Epithelial cell of proximal tubule (primary cell): Measurements from ENCODE around the gene SHLD2. TPM values are rescaled to one million over a fixed set of nuclear protein-coding genes. Genes with fewer than 3 reads are reported as not detected.
"Not testable (repeated sequence)": the region's sequence is repeated elsewhere in the genome, so short reads cannot be mapped to it uniquely, and the experiment has no call there.

Experiments used
- DNase-seq: peaks from one replicate; pipeline ENCODE4 v3.0.0-alpha.2; 2011; ENCODE audit warnings: low read depth
- H3K4me3 ChIP-seq: 2 replicates; pipeline ENCODE4 v1.5.1; 2011; ENCODE audit warnings: low read depth, mild to moderate bottlenecking, low read length
- CTCF ChIP-seq: conservative IDR thresholded peaks from 2 replicates; pipeline ENCODE4 v1.5.1; 2012; ENCODE audit warnings: low read depth, mild to moderate bottlenecking, low read length
- total RNA-seq: library from RNA; depleted of rRNA; stranded (reverse); fragments of >200 nt; gene quantifications from 2 replicates; pipeline ENCODE4 v1.2.3, GENCODE V29; 2015

SHLD2 gene
- total RNA-seq, 1 donor from 2014 or later: 14.3 TPM

GRCh38 chr10:87092376-87092860 is 2.6 kb upstream of the SHLD2 start:
- no peak for TF ChIP-seq CTCF
- no peak for DNase-seq
- peak overlapping the region; percentile 67 for H3K4me3 ChIP-seq

GRCh38 chr10:87092861-87093631 is 2.0 kb upstream of the SHLD2 start:
- no peak for TF ChIP-seq CTCF
- peak; percentile 59 for DNase-seq
- peak overlapping the region; percentile 67 for H3K4me3 ChIP-seq

GRCh38 chr10:87093632-87094372 is 1.2 kb upstream of the SHLD2 start:
- no peak for TF ChIP-seq CTCF
- peak overlapping the region; percentile 67 for H3K4me3 ChIP-seq
- no peak for DNase-seq

GRCh38 chr10:87095236-87095945 is 385 bp downstream of the SHLD2 start:
- H3K4me3 ChIP-seq: peak overlapping the region; percentile 69
- no peak for DNase-seq
- TF ChIP-seq CTCF: no peak

GRCh38 chr10:87101996-87102395 is 7.0 kb downstream of the SHLD2 start:
- DNase-seq: no peak
- TF ChIP-seq CTCF: no peak
- no peak overlapping the region for H3K4me3 ChIP-seq

- H3K4me3 ChIP-seq: not testable (repeated sequence)
Measured at GRCh38 chr10:87104727-87105126, 9.7 kb downstream of the SHLD2 start.

More at GRCh38 chr10:87104727-87105126, 9.7 kb downstream of the SHLD2 start:
- DNase-seq: not testable (repeated sequence)
